ENCODE results near the gene GLI2. TPM values are rescaled to one million over a fixed set of nuclear protein-coding genes. Genes with fewer than 3 reads are reported as not detected.

GLI2 gene
- total RNA-seq, 2 experiments from 2014 or later, result not detected

DNA sequence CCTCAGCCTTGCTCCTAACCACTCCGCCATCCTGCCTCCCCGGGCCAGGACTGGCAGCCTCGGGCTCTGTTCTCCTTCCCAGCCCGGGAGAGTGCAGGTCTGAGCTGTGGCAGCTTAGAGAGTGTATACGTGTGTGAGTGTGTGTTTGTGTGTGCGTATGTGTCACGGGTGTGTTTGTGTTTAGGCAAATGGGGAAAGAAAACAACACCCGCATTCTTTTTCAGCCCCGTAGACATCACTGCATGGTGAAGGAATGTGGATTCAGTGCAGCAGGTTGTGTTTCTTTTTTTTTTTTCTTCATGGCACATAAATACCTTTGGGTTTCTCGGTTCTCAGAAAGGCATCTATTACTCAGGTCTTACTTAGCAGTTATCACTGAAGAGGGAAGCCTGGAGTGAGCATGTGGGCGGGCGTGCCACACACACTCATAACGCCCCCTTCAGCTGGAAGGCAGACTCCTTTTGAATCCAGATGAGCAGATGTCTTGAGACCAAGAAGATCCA lies 44.2 kb downstream of the GLI2 start:
- POLR2A ChIA-PET, result no interaction called here
- Mint-ChIP-seq H3K27me3 (no peaks in the 10 kb centered on the region), H3K27ac (no peak overlapping the region), H3K4me1 (ENCODE audit: low read depth) (peaks cover 4% of the 10 kb centered on the region), H3K4me3 (no peak overlapping the region), H3K36me3 (ENCODE audit: low read depth) (no peaks in the 10 kb centered on the region), H3K9me3 (no peaks in the 10 kb centered on the region)
- ATAC-seq (no peak), DNase-seq (peak; percentile 11)
- TF ChIP-seq, protein P1, sequence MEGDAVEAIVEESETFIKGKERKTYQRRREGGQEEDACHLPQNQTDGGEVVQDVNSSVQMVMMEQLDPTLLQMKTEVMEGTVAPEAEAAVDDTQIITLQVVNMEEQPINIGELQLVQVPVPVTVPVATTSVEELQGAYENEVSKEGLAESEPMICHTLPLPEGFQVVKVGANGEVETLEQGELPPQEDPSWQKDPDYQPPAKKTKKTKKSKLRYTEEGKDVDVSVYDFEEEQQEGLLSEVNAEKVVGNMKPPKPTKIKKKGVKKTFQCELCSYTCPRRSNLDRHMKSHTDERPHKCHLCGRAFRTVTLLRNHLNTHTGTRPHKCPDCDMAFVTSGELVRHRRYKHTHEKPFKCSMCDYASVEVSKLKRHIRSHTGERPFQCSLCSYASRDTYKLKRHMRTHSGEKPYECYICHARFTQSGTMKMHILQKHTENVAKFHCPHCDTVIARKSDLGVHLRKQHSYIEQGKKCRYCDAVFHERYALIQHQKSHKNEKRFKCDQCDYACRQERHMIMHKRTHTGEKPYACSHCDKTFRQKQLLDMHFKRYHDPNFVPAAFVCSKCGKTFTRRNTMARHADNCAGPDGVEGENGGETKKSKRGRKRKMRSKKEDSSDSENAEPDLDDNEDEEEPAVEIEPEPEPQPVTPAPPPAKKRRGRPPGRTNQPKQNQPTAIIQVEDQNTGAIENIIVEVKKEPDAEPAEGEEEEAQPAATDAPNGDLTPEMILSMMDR (IDR thresholded peaks at IDR 0.05), result no peak
- CTCF ChIA-PET, result interaction anchor here (1.0 kb wide), 1 partner anchor 9 kb away, joined by 3 read pairs; no protein-coding TSS in a partner anchor
- intact Hi-C loops (cut with micrococcal nuclease), result no loop called here

DNA sequence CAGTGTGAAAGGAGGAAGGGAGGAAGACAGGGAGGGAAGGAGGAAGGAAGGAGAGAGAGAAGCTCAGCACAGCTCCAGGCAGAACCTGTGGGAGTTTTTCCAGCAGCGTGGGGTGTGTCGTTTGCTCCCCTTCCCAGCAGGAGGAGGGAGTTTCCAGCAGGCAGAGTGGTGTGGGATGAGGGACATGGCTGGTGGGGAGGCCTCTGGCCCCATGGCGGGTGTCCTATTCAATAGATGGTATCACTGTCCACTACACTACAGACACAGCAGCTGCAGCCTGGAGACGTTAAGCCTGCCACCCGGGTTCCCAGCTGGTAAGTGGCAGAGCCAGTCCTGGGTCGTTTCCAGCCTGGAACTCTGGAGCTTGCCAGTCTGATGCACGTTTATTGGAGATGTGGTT lies 44.7 kb downstream of the GLI2 start:
- Mint-ChIP-seq H3K36me3 (ENCODE audit: low read depth) (no peaks in the 10 kb centered on the region), H3K27me3 (no peaks in the 10 kb centered on the region), H3K4me3 (no peak overlapping the region), H3K4me1 (ENCODE audit: low read depth) (peaks cover 4% of the 10 kb centered on the region), H3K27ac (no peak overlapping the region), H3K9me3 (no peaks in the 10 kb centered on the region)
- ATAC-seq (no peak), DNase-seq (no peak)
- ChIA-PET CTCF (interaction anchor here (1.0 kb wide), 1 partner anchor 9 kb away, joined by 3 read pairs; no protein-coding TSS in a partner anchor), POLR2A (no interaction called here)
- intact Hi-C loops (cut with micrococcal nuclease), result no loop called here
- TF ChIP-seq, protein P1 (IDR thresholded peaks at IDR 0.05), result no peak

DNA sequence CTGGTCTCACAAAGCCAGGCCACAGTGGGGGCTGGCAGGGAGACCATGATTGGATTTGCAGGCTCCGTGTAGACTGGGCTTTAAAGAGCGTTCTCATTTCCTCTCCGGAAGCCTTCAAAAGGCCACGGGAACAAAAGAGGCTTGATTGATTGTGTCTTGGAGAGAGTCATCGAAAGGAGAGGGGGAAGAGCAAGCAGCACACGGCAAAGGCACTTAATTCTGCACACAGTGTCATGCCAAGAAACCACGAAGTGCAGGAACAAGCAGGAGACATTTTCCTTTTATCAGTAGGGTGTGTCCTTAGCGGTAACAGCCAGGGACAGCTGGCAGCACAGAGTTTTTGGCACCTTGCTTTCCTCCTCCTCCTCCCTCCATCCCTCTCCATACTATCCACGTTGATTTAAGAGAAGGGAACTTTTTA lies 47.7 kb downstream of the GLI2 start:
- peaks cover 4% of the 10 kb centered on the region for H3K4me1 Mint-ChIP-seq (ENCODE audit: low read depth)
- ATAC-seq (peak; percentile 30), DNase-seq (no peak)
- CTCF ChIA-PET, result no interaction called here
- H3K9me3 Mint-ChIP-seq, result no peaks in the 10 kb centered on the region
- POLR2A ChIA-PET, result no interaction called here
- no peak overlapping the region for H3K27ac Mint-ChIP-seq
- intact Hi-C loops (cut with micrococcal nuclease), result no loop called here
- TF ChIP-seq, protein P1 (IDR thresholded peaks at IDR 0.05), result no peak
- no peaks in the 10 kb centered on the region for H3K27me3 Mint-ChIP-seq
- no peak overlapping the region for H3K4me3 Mint-ChIP-seq
- H3K36me3 Mint-ChIP-seq (ENCODE audit: low read depth), result no peaks in the 10 kb centered on the region

DNA sequence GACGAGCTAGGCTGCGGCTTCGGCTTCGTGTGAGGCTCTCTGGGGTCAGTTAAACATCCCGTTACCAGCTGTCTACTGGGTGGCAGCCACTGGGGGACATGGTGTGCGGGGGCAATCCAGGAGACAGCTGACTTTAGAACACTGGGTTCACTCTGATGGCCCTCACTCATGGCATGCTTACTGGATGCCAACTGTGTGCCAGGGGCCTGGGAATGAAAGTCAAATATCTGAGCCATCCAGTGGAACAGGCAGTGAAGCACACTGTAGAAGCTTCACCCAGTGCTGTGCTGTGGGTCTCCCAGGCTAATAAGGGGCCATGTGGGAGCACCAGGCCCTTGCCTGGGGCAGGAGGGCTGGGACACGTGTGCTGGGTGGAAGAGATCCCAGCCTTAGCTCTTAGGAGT lies 48.3 kb downstream of the GLI2 start:
- CTCF ChIA-PET, result interaction anchor here (0.5 kb wide), 1 partner anchor 32 kb away, joined by 3 read pairs; no protein-coding TSS in a partner anchor
- DNase-seq, result no peak
- ATAC-seq, result no peak
- no peaks in the 10 kb centered on the region for H3K9me3 Mint-ChIP-seq
- POLR2A ChIA-PET, result no interaction called here
- TF ChIP-seq, protein P1 (IDR thresholded peaks at IDR 0.05), result no peak
- H3K27ac Mint-ChIP-seq, result no peak overlapping the region
- no peaks in the 10 kb centered on the region for H3K36me3 Mint-ChIP-seq (ENCODE audit: low read depth)
- peaks cover 4% of the 10 kb centered on the region for H3K4me1 Mint-ChIP-seq (ENCODE audit: low read depth)
- intact Hi-C loops (cut with micrococcal nuclease), result no loop called here
- H3K27me3 Mint-ChIP-seq, result no peaks in the 10 kb centered on the region
- H3K4me3 Mint-ChIP-seq, result no peak overlapping the region
